Endothelial cell of umbilical vein (primary cell): ENCODE data around the gene ARSK. TPM values are rescaled to one million over a fixed set of nuclear protein-coding genes. Genes with fewer than 3 reads are reported as not detected.
A peak's percentile ranks its signal among the peaks of the same experiment; 100 is the strongest.

ENCODE experiments used
- BruUV-seq: library from RNA; stranded (reverse); fragments of 400-500 nt; replicated peaks from 2 replicates; lab custom pipeline; 2021; lab: Mats Ljungman, UMichigan
- CTCF ChIA-PET: fragments of 300-600, 350-600 bp; sonication (Branson Sonifier 250); formaldehyde crosslinking; loops from one replicate; lab custom pipeline; 2021; ENCODE audit warnings: antibody characterized with exemption, inconsistent platforms; lab: Charles Lee
- POLR2A ChIA-PET: fragments of 300-600, 350-600 bp; sonication (Branson Sonifier 250); formaldehyde crosslinking; loops from one replicate; lab custom pipeline; 2021; ENCODE audit warnings: antibody characterized with exemption, inconsistent platforms; lab: Charles Lee
- DNase-seq: peaks from one replicate; pipeline ENCODE4 v3.0.0-alpha.2; 2011; ENCODE audit warnings: low read depth, low spot score
- FAIRE-seq: peaks from 2 replicates; lab custom pipeline; 2011; peaks lifted over from hg19 to GRCh38; lab: Jason Lieb, UNC
- H2AFZ ChIP-seq: 2 replicates; pipeline ENCODE4 v1.6.0; 2012; ENCODE audit warnings: low read depth, low read length, control low read depth, inconsistent platforms
- H3K27ac ChIP-seq: 2 replicates; pipeline ENCODE4 v1.5.1; 2011; ENCODE audit warnings: low read depth, mild to moderate bottlenecking, control low read depth, low read length, moderate library complexity; ENCODE audit not compliant: insufficient read depth
- H3K27me3 ChIP-seq, 2 experiments: 2 replicates each; pipeline versions ENCODE4 v1.6.0 to v1.6.1; 2011; ENCODE audit warnings: low read length in 2 of 2, mixed read lengths in 1 of 2; ENCODE audit not compliant: control insufficient read depth in 2 of 2, insufficient read depth in 2 of 2
- H3K36me3 ChIP-seq, 2 experiments: 2 replicates in 1 of 2; 3 replicates in 1 of 2; pipeline ENCODE4 v1.5.1; 2011; ENCODE audit warnings: low read length in 2 of 2, mild to moderate bottlenecking in 1 of 2, moderate library complexity in 1 of 2; ENCODE audit not compliant: control insufficient read depth in 2 of 2, insufficient read depth in 2 of 2; ENCODE audit errors: extremely low read depth in 1 of 2
- H3K4me1 ChIP-seq: 3 replicates; pipeline ENCODE4 v1.5.1; 2011; ENCODE audit warnings: mild to moderate bottlenecking, low read length; ENCODE audit not compliant: control insufficient read depth, insufficient read depth; ENCODE audit errors: extremely low read depth
- H3K4me2 ChIP-seq: 2 replicates; pipeline ENCODE4 v1.6.1; 2011; ENCODE audit warnings: low read length, control low read depth, mixed read lengths; ENCODE audit not compliant: insufficient read depth
- H3K4me3 ChIP-seq, 3 experiments: fragments of 200-600 bp in 1 of 3; sonication (generic), shearing (Covaris generic) in 1 of 3; replicated peaks in 1 of 3; 2 replicates each; pipeline ENCODE4 v1.5.1; 2011 to 2016; ENCODE audit warnings: control low read depth in 3 of 3, low read length in 3 of 3, mild to moderate bottlenecking in 2 of 3, inconsistent platforms in 1 of 3, low read depth in 1 of 3, moderate library complexity in 1 of 3; ENCODE audit not compliant: insufficient read depth in 1 of 3
- H3K79me2 ChIP-seq: 2 replicates; pipeline ENCODE4 v1.6.0; 2012; ENCODE audit warnings: low read length, inconsistent platforms; ENCODE audit not compliant: control insufficient read depth, insufficient read depth
- H3K9ac ChIP-seq: replicated peaks from 2 replicates; pipeline ENCODE3; 2011; ENCODE audit warnings: low read length, control low read depth; ENCODE audit not compliant: insufficient read depth; ENCODE audit errors: extremely low read depth
- H3K9me1 ChIP-seq: replicated peaks from 3 replicates; pipeline ENCODE4 v1.6.0; 2011; ENCODE audit warnings: mild to moderate bottlenecking, low read length; ENCODE audit not compliant: control insufficient read depth, insufficient read depth; ENCODE audit errors: extremely low read depth
- H3K9me3 ChIP-seq: replicated peaks from 2 replicates; pipeline ENCODE4 v1.5.1; 2012; ENCODE audit warnings: low read length, inconsistent platforms; ENCODE audit not compliant: control insufficient read depth, insufficient read depth
- H4K20me1 ChIP-seq: replicated peaks from 2 replicates; pipeline ENCODE3; 2011; ENCODE audit warnings: mild to moderate bottlenecking, low read length; ENCODE audit not compliant: control insufficient read depth, insufficient read depth; ENCODE audit errors: extremely low read depth
- CTCF ChIP-seq, 2 donors: IDR thresholded peaks; 1 replicate in 1 of 2; 2 replicates in 1 of 2; pipeline ENCODE4 v1.5.1; 2011; ENCODE audit warnings: low read length in 2 of 2, mild to moderate bottlenecking in 2 of 2, moderate library complexity in 2 of 2, control low read depth in 1 of 2, inconsistent platforms in 1 of 2, low read depth in 1 of 2; ENCODE audit not compliant: insufficient read depth in 1 of 2; ENCODE audit errors: extremely low read depth in 1 of 2
- EZH2 ChIP-seq: IDR thresholded peaks from 2 replicates; pipeline ENCODE4 v1.6.1; 2012; ENCODE audit warnings: borderline replicate concordance, low read depth, mild to moderate bottlenecking, moderate library complexity, low read length, inconsistent platforms; ENCODE audit not compliant: severe bottlenecking
- FOS ChIP-seq: IDR thresholded peaks from 2 replicates; pipeline ENCODE4 v1.6.1; 2011; ENCODE audit warnings: mild to moderate bottlenecking, low read length, moderate library complexity, borderline replicate concordance; ENCODE audit not compliant: insufficient read depth
- GATA2 ChIP-seq: IDR thresholded peaks from 2 replicates; pipeline ENCODE4 v1.7.0; 2011; ENCODE audit warnings: low read depth, mild to moderate bottlenecking, moderate library complexity, mixed read lengths, low read length; ENCODE audit not compliant: insufficient read length, insufficient read depth
- JUN ChIP-seq: IDR thresholded peaks from 2 replicates; pipeline ENCODE4 v1.6.1; 2011; ENCODE audit warnings: borderline replicate concordance, low read depth; ENCODE audit not compliant: insufficient read length, insufficient read depth
- MAX ChIP-seq: IDR thresholded peaks from 2 replicates; pipeline ENCODE4 v1.6.1; 2011; ENCODE audit not compliant: insufficient read depth, insufficient read length
- MYC ChIP-seq: IDR thresholded peaks from one replicate; pipeline ENCODE4 v1.6.1; 2011; ENCODE audit warnings: mild to moderate bottlenecking, low read depth, low read length
- POLR2A ChIP-seq: IDR thresholded peaks from 2 replicates; pipeline ENCODE4 v1.6.1; 2012; ENCODE audit warnings: low read depth, mild to moderate bottlenecking, control low read depth, low read length
- POLR2AphosphoS5 ChIP-seq: IDR thresholded peaks from 2 replicates; pipeline ENCODE4 v1.6.1; 2012; ENCODE audit warnings: low read depth, mild to moderate bottlenecking, control low read depth, low read length, moderate library complexity; ENCODE audit not compliant: insufficient read depth
- dilution Hi-C: fragments of 300-500 bp; cut with MboI; formaldehyde crosslinking; loops from one replicate; pipeline ENCODE4 v1.15.0; 2019; ENCODE audit warnings: low sequenced_read_pairs; ENCODE audit not compliant: extremely low pct_ligation_motif_present
- intact Hi-C: fragments of 100-400 bp; cut with micrococcal nuclease; formaldehyde crosslinking; loops from one replicate; pipeline ENCODE4 v1.10.0; 2022
- polyA plus RNA-seq, 4 experiments: library from polyadenylated mRNA; depleted of rRNA in 3 of 4; stranded (reverse) in 3 of 4; unstranded in 1 of 4; fragments of >200 nt; gene quantifications; 2 replicates each; pipeline versions ENCODE4 v1.2.1 to v1.2.3, GENCODE V29; 2011 to 2012; ENCODE audit warnings: missing spikeins in 1 of 4
- total RNA-seq: library from RNA; stranded (reverse); gene quantifications from 2 replicates; pipeline ENCODE4 v1.2.3, GENCODE V29; 2021

The ARSK gene
- total and polyA plus RNA-seq, 2 donors (not counting 3 experiments of a cell fraction or from before 2014, with no cell fraction given) = 3.7 to 4.9 TPM

- no peaks in the 10 kb centered on the region for H4K20me1 ChIP-seq
- TF ChIP-seq JUN (no peak), EZH2 (no peak), MAX (no peak), GATA2 (no peak), POLR2A (no peak), MYC (no peak), FOS (no peak), CTCF (IDR thresholded peaks at IDR 0.05; ENCODE audit: extremely low read depth in 1 of 2, insufficient read depth in 1 of 2, low read depth in 1 of 2, low read length in 2 of 2) (no peak), POLR2AphosphoS5 (no peak)
- CTCF ChIA-PET = no interaction called here
- H3K4me3 ChIP-seq = no peak overlapping the region
- no TSS peak for BruUV-seq
- POLR2A ChIA-PET = no interaction called here
- no peaks in the 10 kb centered on the region for H3K79me2 ChIP-seq
- H3K4me2 ChIP-seq = no peak overlapping the region
- H3K36me3 ChIP-seq = no peaks in the 10 kb centered on the region
- H3K4me1 ChIP-seq = peaks cover 23% of the 10 kb centered on the region
- peak overlapping the region; percentile 12 for H3K27ac ChIP-seq
- peak overlapping the region; percentile 56 for H2AFZ ChIP-seq
- H3K9ac ChIP-seq = no peak overlapping the region
- FAIRE-seq = no peak
- no peaks in the 10 kb centered on the region for H3K27me3 ChIP-seq
- no peaks in the 10 kb centered on the region for H3K9me3 ChIP-seq
- H3K9me1 ChIP-seq = no peaks in the 10 kb centered on the region
- intact Hi-C loops (no loop called here), dilution Hi-C loops (no loop called here)
- DNase-seq = peak; percentile 6
These were observed 62.2 kb downstream of the ARSK start for GRCh38 chr5:95617057-95617456.
